Activated T-helper 9 cell treated with anti-CD3 and anti-CD28 coated beads, Interleukin-2, amount 50 U/mL, for 16 hours (primary cell): ENCODE data around the gene PFN3.
"Not testable (repeated sequence)": the region's sequence is repeated elsewhere in the genome, so short reads cannot be mapped to it uniquely, and the experiment has no call there.

ENCODE experiments used
- DNase-seq: peaks from one replicate; pipeline ENCODE4 v3.0.0-alpha.2; 2020; ENCODE audit warnings: low read depth

PFN3 gene

DNA sequence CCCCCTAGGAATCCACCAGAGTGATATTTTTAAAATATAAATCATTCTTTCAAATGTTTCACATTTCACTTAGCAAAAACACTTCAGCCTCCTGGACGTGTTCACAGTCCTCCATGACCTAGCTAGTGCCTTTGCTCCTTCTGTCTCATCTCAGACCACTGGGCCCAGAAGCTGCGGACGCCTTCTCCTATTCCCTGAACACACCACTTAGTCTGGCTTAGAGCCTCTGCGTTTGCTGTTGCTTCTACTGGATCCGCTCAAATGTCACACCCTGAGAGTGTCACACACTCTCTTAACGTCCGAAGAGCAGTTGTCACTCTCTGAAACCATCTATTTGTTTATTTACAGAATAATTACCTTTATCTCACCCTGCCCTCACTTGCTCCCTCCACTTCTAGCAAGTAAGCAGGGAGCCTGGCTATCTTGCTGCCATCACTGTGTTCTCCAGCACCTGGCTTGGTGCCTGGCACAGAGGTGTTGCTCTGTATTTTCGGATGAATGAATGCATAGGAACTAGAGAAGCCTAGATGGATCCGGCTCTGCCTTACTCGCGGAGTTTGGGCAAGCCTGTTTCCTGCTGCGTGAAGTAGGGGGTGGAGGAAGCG is 24.8 kb upstream of the PFN3 start:
- no peak for DNase-seq

DNA sequence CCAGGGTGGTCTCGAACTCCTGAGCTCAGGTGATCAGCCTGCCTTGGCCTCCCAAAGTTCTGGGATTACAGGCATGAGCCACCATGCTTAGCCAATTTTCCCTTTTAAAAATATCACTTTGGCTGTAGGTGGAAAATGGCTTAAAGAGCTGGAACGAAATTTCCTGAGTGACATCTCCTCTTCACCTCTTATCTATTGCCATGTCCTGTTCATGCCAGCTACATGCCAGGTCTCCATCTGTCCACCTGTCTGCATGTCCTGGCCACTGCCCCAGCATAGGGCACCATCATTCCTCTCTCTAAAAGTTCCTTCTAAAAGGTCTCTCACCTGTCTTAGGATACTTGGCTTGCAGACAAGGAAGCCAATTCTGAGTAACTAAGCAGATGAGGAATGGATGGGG is 23.2 kb upstream of the PFN3 start:
- DNase-seq = no peak

DNA sequence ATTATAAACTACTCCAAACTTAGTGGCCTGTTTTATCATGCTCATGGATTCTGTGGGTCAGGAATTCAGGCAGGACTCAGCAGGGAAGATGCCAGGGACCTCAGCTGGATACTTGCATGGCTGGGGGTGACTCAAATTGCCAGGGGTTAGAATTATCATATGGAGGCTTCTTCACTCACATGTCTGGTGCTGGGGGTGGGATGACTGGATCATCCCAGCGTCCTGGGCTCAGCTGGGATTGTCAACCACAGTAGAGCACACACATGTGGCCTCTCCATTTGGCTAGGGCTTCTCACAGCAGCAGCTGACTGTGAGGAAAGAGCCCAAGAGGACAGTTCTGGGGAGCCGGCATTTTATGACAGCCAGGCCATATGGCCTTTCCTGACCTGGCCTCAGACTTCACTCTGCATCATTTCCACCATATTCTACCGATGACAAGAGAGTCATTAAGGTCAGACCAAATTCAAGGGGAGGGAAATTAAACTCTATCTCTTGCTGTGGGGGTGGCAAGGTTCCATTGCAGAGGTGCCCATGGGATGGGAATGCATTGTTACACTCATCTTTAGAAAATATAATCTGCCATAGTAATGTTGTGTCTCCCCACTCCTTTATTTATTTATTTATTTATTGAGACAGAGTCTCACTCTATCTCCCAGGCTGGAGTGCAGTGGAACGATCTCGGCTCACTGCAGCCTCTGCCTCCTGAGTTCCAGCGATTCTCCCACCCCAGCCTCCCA is 20.8 kb upstream of the PFN3 start:
- no peak for DNase-seq

DNA sequence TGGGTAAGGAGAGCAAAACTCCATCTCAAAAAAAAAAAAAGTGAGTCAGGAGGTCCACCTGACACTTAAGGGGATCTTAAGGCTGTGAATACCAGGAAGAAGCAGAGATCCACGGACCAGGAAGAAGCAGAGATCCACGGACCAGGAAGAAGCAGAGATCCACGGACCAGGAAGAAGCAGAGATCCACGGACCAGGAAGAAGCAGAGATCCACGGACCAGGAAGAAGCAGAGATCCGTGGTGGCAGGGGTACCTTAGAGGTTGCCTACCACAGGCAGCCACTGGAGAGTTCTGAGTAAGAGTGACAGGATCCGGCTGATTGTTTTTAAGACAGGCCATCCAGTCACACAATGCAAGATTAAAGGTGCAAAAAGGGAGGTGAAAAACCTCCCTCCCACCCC is 20.0 kb upstream of the PFN3 start:
- not testable (repeated sequence) for DNase-seq

DNA sequence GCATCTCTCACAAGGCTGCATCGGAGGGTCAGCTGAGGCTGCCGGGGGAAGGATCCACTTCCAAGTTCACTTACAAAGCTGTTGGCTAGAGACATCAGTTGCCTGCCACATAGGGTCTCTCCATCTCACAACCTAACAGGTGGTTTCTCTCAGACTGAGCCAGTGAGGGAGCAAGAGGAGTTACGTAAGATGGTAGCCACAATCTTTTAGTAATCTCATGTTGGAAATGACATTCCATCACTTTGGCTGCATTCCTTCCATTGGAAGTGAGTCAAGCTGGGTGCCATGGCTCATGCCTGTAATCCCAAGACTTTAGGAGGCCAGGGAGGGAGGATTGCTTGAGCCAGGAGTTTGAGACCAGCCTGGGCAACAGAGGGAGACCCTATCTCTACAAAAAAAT is 18.6 kb upstream of the PFN3 start:
- no peak for DNase-seq

DNA sequence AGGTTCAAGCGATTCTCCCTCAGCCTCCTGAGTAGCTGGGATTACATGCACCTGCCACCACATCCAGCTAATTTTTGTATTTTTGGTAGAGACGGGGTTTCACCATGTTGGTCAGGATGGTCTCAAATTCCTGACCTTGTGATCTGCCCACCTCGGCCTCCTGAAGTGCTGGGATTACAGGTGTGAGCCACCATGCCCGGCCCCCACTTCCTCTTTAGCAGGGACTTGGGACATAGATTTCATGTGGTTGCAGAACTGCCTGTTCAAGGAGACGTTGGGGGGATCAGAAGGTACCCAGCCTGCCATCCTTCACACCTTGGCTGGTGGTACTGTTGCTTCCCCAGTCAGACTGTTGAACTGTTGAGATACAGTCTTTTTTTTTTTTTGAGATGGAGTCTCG is 16.6 kb upstream of the PFN3 start:
- not testable (repeated sequence) for DNase-seq

DNA sequence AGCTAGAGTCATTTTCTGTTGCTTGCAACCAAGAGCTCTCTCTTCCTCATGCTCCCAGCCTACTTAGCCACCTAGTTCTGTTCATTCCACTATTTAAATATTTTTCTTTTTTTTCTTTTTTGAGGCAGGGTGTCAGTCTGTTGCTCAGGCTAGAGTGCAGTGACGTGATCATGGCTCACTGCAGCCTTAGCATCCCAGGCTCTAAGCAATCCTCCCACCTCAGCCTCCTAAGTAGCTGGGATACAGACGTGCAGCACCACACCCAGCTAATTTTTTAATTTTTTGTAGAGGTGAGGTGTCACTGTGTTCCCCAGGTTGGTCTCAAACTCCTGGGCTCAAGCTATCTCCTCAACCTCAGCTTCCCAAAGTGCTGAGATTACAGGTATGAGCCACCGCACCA is 14.0 kb upstream of the PFN3 start:
- DNase-seq = no peak

DNA sequence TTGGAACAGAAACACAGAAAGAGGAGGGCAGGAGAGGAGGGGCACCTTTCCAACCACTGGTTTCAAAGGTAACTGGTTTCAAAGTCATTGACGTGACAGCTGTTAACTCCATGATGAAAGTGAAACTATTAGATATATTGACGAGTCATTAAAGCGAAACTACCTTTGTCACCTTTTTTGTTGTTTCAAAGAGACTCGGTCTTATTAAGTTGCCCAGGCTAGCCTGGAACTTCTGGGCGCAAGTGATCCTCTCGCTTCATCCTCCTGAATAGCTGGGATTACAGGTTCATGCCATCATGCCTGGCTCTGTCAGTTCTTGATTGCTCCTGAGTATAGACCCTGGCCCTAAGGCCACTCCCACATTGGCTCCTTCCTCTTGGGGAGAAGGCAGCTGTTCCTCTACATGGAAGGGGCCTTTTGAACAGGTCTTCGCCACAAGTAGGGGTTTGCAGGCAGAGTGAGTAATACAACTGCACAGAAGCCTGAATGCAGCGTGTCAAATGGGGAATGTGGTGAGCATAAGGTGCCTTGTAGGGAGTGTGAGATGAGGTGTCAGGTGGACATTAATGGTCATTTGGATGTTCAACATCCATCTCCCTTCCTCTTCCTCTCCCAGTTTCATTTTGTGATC is 12.3 kb upstream of the PFN3 start:
- DNase-seq = no peak

DNA sequence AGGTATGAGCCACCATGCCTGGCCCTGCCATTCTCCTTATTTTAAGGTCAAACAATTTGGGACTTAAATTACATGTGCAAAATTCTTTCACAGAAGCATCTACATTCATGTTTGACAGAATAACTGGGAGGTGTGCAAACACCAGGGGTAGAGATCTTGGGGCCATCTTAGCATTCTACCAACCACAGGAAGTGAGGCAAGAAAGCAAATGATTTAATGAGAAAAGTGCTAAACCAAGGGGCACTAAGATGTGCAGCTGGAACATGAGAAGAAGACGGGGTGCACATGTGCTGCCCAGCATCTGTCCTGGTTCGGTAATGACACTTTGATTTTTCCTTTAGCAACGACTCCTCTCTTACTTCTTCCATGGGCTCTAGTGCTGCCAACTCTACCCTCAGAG is 10.1 kb upstream of the PFN3 start:
- DNase-seq = no peak

DNA sequence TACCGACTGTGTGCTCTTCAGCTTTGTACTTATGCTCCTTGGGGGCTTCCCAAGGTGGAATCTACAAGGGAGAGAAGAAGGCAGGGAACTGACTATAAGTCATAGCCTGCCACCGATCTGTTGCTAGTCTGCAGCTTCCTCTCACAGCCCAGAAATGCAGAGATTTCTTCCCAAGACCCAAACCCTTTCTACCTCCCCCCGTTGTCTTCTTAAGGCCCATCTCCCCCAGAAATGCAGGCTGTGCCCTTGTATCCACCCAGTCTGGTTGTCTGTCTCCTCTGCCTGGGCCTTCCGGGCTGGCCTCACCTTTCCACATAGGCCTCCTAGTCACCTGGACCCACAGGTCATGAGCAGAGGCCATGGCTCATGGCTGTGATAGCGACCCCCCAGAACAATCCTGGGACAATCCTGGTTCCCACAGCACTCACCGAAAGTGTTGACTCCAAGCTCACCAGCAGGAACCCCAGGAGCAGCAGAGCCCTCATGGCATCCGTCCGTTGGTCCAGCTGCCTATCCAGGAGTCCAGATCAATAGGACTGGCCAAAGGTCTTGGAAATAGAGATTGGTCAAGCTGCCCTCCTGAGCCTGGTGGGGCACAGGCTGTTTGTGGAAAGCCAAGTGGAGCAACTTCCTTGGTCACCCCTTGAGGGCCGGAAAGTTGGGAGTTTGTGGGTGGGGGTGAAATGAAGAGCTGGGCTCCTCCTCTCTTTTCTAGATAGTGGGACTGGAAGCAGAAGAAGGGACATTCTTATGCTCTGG is 8.8 kb upstream of the PFN3 start, which contains the start of gene F12:
F12 (minus strand) TSS at position 522 of the 759 bp plus-strand sequence; CDS start at position 485, 37 bp downstream.
- DNase-seq = no peak

DNA sequence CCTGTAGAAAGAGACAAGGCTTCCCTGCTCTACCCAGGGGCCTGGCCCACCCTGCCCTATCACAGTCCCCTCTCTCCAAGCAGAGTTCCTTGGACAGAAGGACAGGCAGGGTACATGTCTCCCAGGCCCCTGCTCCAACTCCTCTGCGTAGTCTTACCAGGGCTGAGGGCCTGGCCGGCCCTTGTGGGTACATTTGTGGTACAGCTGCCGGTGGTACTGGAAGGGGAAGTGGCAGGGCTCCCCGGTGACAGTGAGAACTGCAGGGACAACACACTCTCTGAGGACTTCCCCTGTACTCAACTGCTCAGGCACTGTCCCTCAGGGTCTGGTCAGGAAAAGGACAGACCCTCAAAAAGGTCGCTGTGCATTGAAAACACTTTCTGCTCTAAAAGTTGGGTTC is 5.3 kb upstream of the PFN3 start:
- DNase-seq = no peak

DNA sequence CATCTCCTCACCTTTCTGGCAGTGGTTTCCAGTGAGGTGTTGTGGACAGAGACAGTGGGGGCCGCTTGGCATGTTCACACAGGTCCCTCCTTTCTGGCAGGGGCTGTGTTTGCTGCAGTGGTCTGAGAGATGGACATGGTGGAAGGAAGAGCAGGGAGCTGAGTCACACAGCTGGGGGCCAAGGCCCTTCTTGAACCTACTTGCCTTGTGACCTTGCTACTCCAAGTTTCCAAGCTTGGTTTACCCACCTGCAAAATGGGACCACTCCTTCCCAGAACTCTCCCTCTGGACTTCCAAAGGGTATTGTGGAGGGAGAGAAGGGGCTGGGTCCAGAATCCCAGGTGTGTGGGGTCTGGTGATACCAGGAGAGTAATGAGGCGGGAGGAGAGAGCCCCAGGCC is 4.9 kb upstream of the PFN3 start:
- DNase-seq = no peak

DNA sequence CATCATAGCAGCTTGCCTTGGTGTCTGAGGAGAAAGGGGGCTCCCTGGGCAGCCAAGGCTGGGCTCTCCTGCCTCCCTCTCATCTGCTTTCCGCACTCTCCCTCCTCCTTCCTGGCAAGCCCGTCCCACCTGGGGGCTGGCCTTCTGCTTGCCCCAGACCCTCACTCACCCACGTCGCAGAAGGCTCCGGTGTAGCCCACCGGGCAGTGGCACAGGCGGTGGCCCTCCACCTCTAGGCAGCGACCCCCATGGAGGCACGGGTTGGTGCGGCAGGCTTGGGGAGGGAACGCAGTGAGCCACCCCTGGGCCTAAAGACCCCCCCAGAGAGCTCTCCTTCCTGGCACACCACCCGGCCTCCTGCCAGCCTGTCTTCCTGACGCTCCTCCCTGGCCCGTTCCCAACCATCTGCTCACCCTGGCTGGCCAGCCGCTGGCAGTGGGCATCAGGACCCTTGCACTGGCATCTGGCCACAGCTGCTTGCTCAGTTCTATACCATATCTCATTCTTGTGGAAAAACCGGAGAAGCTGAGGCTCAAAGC is 4.2 kb upstream of the PFN3 start:
- no peak for DNase-seq

DNA sequence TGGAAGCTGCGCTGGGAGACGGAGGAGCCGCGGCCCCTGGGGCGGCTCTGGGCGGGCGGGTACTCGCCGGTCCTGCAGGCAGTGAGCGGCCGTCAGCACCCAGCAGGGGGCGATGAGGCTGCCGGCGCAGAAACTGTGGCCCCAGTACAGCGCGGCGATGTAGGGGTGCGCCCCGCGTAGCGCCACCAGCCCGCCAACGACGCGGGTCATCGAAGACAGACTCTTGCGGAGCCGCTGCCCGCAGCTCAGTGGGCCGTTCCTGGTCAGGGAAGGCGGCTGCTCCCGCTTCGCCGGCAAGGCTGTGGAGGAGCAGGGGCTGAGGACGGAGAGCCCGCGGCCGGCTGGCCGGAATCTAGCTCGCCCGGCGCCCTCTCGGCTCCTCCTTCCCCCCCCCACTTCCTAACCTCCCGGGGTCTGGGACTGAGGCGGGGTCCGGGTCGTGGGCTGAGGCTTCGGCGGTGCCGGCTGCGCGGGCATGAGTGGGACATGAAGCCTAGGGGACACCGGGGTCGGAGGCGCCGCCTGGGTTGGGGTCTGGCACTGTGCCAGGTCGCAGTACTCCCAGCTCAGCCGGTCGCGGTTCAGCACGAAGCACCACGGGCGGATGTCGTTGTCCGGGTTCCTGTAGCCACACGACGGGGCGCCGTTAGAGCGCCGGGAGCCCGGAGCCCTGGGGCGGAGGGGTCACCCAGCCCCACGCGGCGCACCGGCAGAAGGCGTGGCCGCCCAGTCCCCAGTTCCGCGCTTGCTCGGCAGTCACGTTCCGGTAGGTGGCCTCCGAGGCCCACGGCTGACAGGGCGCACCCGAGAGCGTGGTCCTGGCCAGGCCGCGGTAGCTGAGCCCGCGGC is 3.6 kb upstream of the PFN3 start:
- peak; percentile 77 for DNase-seq

DNA sequence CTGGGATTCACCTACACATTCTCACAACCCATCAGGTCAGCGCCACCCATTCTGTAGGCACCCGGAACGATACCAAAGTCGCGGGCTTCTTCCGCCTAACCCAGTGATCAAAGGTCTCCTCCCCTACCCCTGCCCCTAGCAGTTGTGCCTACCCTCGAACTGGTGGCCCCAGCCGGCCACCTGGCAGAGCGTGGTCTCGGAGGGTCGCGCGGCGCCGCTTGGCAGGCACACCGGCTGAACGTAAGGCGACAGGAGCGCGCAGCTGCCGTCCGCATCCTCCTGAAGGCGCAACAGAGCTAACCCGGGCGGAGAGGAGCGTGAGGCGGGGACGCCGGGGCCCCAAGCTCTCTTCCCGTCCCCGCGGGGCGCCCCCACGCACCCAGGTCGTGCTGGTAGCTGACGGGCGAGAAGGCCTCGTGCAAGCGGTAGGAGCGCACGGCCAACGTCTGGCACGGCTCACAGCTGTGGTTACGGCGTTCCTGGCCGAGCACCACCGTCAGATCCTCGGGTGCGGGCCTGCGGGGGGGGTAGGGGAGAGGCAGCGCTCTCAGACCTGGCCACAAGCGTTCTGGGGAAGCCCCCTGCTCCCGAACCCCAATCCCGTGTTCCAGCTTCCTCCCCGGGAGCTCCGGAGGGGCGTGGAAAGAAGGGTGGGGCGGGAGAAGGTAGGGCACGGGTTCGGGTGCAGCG is 2.8 kb upstream of the PFN3 start:
- peak; percentile 43 for DNase-seq

DNA sequence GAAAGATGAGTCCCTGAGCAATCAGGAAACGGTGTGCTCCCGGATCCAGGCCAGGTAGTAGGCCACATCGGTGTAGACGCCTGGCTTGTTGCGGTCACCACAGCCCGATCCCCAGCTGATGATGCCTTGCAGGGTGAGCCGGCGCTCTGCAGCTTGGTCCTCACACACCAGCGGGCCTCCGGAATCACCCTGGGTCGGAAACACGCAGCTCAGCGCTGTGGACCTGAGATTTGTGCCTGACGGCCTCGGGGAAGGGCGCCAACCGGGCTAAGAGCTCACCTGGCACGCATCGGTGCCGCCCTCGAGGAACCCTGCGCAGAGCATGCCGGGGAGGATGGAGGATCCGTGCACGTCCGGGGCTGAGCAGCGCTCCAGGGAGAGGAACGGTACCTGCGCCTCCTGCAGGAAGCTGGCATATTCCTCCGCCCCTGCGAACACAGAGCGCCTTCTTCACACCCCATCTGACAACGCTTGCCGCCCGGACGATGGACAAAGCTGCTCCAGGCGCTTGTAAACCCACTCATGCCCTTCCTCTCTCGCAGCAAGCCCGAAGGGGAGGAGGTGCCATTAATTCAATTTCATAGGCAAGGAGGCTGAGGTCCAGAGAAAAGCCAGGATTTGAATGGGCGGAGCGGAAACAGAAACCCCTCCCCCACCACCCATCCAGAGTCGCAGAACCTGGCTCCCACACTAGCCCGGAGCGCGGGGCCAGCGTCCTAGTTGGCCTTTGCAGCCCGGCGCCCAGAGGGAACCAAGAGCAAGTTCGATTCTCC is 2.0 kb upstream of the PFN3 start:
- DNase-seq = peak; percentile 65

DNA sequence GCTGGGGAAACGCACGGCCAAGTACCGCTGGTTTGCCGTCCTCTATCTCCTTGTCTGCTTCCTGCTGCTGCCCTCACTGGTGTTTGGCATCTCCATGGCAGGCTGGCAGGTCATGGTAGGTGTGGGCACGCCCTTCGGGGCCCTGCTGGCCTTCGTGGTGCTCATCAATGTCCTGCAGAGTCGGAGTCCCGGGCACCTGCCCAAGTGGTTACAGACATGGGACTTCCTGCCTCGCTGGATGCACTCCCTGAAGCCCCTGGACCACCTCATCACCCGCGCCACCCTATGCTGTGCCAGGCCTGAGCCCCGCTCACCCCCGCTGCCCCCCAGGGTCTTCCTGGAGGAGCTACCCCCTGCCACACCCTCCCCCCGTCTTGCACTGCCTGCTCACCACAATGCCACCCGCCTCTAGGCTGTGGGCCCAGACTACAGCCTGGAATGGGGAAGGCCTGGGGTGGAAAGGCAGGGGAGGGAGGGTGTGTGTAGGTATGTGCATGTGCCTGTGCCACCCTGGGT is 2.5 kb downstream of the PFN3 start:
- DNase-seq = no peak

DNA sequence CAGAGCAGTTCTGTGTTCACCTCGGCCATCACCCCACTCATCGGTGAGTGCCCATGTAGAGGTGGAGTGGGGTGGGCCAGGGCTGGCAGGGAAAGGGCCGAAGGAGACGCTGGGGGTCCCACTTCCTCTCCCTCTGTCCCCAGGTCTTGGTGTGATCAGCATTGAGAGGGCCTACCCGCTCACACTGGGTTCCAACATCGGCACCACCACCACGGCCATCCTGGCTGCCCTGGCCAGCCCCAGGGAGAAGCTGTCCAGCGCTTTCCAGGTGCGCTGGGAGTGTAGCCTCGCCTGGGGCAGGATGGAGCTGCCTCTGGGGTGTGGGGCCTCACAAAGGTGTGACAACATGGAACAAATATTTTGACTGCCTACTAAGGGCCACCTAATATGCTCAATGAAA is 3.7 kb downstream of the PFN3 start:
- DNase-seq = no peak

DNA sequence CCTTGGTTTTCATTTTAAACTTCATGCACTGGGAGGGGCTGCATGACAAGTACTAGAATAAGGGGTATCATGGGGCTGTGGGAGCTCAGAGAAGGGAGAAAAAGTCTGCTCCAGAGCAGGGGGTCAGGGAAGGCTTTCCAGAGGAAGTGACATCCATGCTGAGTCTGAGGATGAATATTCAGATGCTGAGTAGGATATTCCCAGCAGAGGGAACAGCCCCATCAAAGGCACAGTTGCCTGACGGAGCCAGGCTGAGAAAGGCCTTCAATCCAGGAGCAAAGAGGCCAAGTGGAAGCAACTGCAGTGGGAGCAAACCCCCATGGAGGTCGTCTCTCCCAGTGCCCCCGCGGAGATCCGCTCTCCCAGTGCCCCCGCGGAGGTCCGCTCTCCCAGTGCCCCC is 4.4 kb downstream of the PFN3 start:
- no peak for DNase-seq

DNA sequence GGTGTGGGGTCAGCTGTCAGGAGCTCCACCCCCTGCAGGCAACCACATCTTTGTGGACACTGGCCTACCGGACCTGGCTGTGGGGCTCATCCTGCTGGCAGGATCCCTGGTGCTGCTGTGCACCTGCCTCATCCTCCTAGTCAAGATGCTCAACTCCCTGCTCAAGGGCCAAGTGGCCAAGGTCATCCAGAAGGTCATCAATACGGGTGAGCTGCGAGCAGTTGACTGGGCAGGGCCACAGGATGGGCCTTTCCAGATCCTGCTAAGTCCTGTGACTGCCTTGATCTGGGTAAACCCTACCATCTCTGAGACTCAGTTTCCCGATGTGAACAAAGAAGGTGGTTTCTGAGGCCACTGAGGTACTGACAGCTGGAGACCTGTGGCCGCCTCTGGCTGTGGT is 6.5 kb downstream of the PFN3 start:
- DNase-seq = no peak
